ENCODE measurements around the gene IL17RE. TPM values are rescaled to one million over a fixed set of nuclear protein-coding genes. Genes with fewer than 3 reads are reported as not detected.
A peak's percentile ranks its signal among the peaks of the same experiment; 100 is the strongest.

IL17RE gene
- total RNA-seq, 1 experiment from 2014 or later, result 13.4 TPM

- no peak for DNase-seq (ENCODE audit: low spot score)
Measured at GRCh38 chr3:9903238-9903624, 583 bp downstream of the IL17RE start.

- DNase-seq (ENCODE audit: low spot score), result no peak
Measured at GRCh38 chr3:9903904-9904303, 1.3 kb downstream of the IL17RE start.

- no peak for DNase-seq (ENCODE audit: low spot score)
Measured at GRCh38 chr3:9906480-9906879, 3.8 kb downstream of the IL17RE start.

GRCh38 chr3:9908286-9908685, 5.6 kb downstream of the IL17RE start:
- no peak for DNase-seq (ENCODE audit: low spot score)

GRCh38 chr3:9909221-9910013, 6.8 kb downstream of the IL17RE start:
- no peak for DNase-seq (ENCODE audit: low spot score)

GRCh38 chr3:9911863-9912262, 9.2 kb downstream of the IL17RE start:
- DNase-seq (ENCODE audit: low spot score), result no peak

GRCh38 chr3:9912294-9912935, 9.8 kb downstream of the IL17RE start:
- DNase-seq (ENCODE audit: low spot score), result no peak

GRCh38 chr3:9913601-9914000, 11.0 kb downstream of the IL17RE start:
- no peak for DNase-seq (ENCODE audit: low spot score)

- DNase-seq (ENCODE audit: low spot score), result no peak
Measured at GRCh38 chr3:9914011-9914410, 11.4 kb downstream of the IL17RE start.

- no peak for DNase-seq (ENCODE audit: low spot score)
Measured at GRCh38 chr3:9914559-9915253, 12.1 kb downstream of the IL17RE start.

- peak; percentile 58 for DNase-seq (ENCODE audit: low spot score)
Measured at GRCh38 chr3:9915254-9916141, 12.8 kb downstream of the IL17RE start.

- DNase-seq (ENCODE audit: low spot score), result no peak
Measured at GRCh38 chr3:9916346-9916733, 13.7 kb downstream of the IL17RE start.

GRCh38 chr3:9916734-9917680, 14.4 kb downstream of the IL17RE start, which contains the start of gene IL17RC:
Gene IL17RC (plus strand): TSS chr3:9917098. CDS start chr3:9917316, 218 bp downstream.
- peak; percentile 78 for DNase-seq (ENCODE audit: low spot score)

- DNase-seq (ENCODE audit: low spot score), result no peak
Measured at GRCh38 chr3:9917820-9918219, 15.2 kb downstream of the IL17RE start.

- no peak for DNase-seq (ENCODE audit: low spot score)
Measured at GRCh38 chr3:9918261-9919038, 15.8 kb downstream of the IL17RE start.

- DNase-seq (ENCODE audit: low spot score), result no peak
Measured at GRCh38 chr3:9928158-9928557, 25.5 kb downstream of the IL17RE start.

GRCh38 chr3:9930804-9931418, 28.3 kb downstream of the IL17RE start:
- no peak for DNase-seq (ENCODE audit: low spot score)

- DNase-seq (ENCODE audit: low spot score), result no peak
Measured at GRCh38 chr3:9932535-9932842, 29.8 kb downstream of the IL17RE start.

GRCh38 chr3:9932843-9933560, 30.4 kb downstream of the IL17RE start:
- peak; percentile 75 for DNase-seq (ENCODE audit: low spot score)
